HL-60 (cell line): ENCODE results near the gene NFIA.

Experiments
- GABPA ChIP-seq: IDR thresholded peaks from 2 replicates; pipeline ENCODE4 v1.6.1; 2012; ENCODE audit warnings: low read depth
- POLR2AphosphoS5 ChIP-seq: IDR thresholded peaks from 2 replicates; pipeline ENCODE4 v1.6.1; 2012; ENCODE audit warnings: low read depth
- SPI1 ChIP-seq: IDR thresholded peaks from 2 replicates; pipeline ENCODE4 v1.6.1; 2012; ENCODE audit warnings: low read depth, mild to moderate bottlenecking, borderline replicate concordance
- TF ChIP-seq, protein P1 (sequence below): IDR thresholded peaks from one replicate; pipeline ENCODE4 v1.5.1; 2011; ENCODE audit warnings: low read length, control low read depth, inconsistent platforms; ENCODE audit not compliant: insufficient read depth
- TF ChIP-seq, protein P2 (sequence below): IDR thresholded peaks from 2 replicates; pipeline ENCODE4 v1.6.1; 2012; ENCODE audit warnings: low read depth; ENCODE audit not compliant: insufficient replicate concordance

- TF ChIP-seq, protein P1, sequence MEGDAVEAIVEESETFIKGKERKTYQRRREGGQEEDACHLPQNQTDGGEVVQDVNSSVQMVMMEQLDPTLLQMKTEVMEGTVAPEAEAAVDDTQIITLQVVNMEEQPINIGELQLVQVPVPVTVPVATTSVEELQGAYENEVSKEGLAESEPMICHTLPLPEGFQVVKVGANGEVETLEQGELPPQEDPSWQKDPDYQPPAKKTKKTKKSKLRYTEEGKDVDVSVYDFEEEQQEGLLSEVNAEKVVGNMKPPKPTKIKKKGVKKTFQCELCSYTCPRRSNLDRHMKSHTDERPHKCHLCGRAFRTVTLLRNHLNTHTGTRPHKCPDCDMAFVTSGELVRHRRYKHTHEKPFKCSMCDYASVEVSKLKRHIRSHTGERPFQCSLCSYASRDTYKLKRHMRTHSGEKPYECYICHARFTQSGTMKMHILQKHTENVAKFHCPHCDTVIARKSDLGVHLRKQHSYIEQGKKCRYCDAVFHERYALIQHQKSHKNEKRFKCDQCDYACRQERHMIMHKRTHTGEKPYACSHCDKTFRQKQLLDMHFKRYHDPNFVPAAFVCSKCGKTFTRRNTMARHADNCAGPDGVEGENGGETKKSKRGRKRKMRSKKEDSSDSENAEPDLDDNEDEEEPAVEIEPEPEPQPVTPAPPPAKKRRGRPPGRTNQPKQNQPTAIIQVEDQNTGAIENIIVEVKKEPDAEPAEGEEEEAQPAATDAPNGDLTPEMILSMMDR: no peak
- TF ChIP-seq POLR2AphosphoS5 (no peak), SPI1 (no peak), GABPA (no peak)
- TF ChIP-seq, protein P2, sequence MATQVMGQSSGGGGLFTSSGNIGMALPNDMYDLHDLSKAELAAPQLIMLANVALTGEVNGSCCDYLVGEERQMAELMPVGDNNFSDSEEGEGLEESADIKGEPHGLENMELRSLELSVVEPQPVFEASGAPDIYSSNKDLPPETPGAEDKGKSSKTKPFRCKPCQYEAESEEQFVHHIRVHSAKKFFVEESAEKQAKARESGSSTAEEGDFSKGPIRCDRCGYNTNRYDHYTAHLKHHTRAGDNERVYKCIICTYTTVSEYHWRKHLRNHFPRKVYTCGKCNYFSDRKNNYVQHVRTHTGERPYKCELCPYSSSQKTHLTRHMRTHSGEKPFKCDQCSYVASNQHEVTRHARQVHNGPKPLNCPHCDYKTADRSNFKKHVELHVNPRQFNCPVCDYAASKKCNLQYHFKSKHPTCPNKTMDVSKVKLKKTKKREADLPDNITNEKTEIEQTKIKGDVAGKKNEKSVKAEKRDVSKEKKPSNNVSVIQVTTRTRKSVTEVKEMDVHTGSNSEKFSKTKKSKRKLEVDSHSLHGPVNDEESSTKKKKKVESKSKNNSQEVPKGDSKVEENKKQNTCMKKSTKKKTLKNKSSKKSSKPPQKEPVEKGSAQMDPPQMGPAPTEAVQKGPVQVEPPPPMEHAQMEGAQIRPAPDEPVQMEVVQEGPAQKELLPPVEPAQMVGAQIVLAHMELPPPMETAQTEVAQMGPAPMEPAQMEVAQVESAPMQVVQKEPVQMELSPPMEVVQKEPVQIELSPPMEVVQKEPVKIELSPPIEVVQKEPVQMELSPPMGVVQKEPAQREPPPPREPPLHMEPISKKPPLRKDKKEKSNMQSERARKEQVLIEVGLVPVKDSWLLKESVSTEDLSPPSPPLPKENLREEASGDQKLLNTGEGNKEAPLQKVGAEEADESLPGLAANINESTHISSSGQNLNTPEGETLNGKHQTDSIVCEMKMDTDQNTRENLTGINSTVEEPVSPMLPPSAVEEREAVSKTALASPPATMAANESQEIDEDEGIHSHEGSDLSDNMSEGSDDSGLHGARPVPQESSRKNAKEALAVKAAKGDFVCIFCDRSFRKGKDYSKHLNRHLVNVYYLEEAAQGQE: no peak
Observed at GRCh38 chr1:61423643-61424042, 341.3 kb downstream of the NFIA start.
